Lower leg skin (tissue), 4 donors: ENCODE measurements around the gene APRT. TPM values are rescaled to one million over a fixed set of nuclear protein-coding genes. Genes with fewer than 3 reads are reported as not detected.
A peak's percentile ranks its signal among the peaks of the same experiment; 100 is the strongest.

ENCODE experiments used
- DNase-seq, 2 donors: peaks; one replicate each; pipeline ENCODE4 v3.0.0-alpha.2; 2019; ENCODE audit warnings: low spot score in 2 of 2
- H3K4me3 ChIP-seq: fragments of 200-600 bp; sonication (generic); 2 replicates; pipeline ENCODE4 v1.5.1; 2017; ENCODE audit warnings: mild to moderate bottlenecking, low read depth; ENCODE audit not compliant: poor library complexity, severe bottlenecking
- POLR2A ChIP-seq, 2 donors: fragments of 450-650 bp; IDR thresholded peaks; one replicate each; pipeline ENCODE4 v1.6.1; 2016 to 2017; ENCODE audit warnings: antibody characterized with exemption in 2 of 2, mild to moderate bottlenecking in 1 of 2, moderate library complexity in 1 of 2
- WGBS, 2 donors: methylation state at CpG; one replicate each; pipeline ENCODE4 v1.1.5; 2018; 5-methylcytosine and 5-hydroxymethylcytosine counted together
- intact Hi-C: fragments of 100-400 bp; cut with DNase I; formaldehyde crosslinking; loops from one replicate; pipeline ENCODE4 v1.15.0; 2023; ENCODE audit warnings: low total_unique reads
- total RNA-seq, 4 donors: library from RNA; depleted of rRNA; stranded (reverse); fragments of >200 nt; gene quantifications; one replicate each; pipeline ENCODE4 v1.1.0, GENCODE V29; 2016
- TF ChIP-seq, protein P1 (sequence below), 3 donors: fragments of 450-650 bp; IDR thresholded peaks; one replicate each; pipeline ENCODE4 v1.5.1; 2016; ENCODE audit warnings: antibody characterized with exemption in 3 of 3, mild to moderate bottlenecking in 3 of 3, moderate library complexity in 2 of 3

Gene APRT
- total RNA-seq, 4 donors from 2014 or later = 276 to 310 (median 291) TPM

DNA sequence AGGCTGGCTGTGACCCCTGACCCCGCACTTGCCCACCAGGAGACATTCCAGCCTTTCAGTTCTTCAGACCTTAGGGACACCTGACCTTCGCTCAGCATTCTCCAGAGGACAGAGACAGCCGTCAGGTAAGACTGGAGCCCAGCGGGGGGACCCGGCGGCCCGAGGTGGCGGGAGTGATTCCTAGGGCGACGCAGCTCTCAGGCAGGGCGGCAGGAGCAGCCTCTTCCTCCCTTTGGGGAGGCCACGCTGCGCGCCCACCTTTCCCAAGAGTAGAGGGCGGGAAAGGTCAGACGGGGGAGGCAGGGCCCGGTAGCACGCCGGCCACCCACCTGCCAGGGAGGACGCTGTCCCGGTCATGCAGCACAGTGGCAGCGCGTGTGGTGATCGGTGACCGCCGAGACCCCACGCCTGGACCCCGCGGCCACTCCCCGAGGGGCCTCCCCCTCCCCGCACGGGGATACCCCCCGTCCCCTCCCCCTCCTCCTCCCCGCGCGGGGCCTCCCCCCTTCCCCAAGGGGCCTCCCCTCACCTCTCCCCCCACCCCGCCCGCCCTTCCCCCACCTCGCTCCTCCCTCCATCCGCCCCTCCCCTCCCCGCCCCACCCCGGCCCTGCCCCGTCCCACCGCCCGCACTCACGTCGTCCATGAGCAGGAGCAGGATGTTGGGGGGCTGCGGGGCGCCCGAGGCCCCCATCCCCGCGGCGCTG, 44.5 kb upstream of the APRT start:
- 11 to 17% methylated on average over 28 to 35 of the region's 53 CpGs for WGBS, 2 donors
- DNase-seq = peak in 1 of 2 donors; percentile 89
- H3K4me3 ChIP-seq = no peak overlapping the region
- TF ChIP-seq, protein P1, sequence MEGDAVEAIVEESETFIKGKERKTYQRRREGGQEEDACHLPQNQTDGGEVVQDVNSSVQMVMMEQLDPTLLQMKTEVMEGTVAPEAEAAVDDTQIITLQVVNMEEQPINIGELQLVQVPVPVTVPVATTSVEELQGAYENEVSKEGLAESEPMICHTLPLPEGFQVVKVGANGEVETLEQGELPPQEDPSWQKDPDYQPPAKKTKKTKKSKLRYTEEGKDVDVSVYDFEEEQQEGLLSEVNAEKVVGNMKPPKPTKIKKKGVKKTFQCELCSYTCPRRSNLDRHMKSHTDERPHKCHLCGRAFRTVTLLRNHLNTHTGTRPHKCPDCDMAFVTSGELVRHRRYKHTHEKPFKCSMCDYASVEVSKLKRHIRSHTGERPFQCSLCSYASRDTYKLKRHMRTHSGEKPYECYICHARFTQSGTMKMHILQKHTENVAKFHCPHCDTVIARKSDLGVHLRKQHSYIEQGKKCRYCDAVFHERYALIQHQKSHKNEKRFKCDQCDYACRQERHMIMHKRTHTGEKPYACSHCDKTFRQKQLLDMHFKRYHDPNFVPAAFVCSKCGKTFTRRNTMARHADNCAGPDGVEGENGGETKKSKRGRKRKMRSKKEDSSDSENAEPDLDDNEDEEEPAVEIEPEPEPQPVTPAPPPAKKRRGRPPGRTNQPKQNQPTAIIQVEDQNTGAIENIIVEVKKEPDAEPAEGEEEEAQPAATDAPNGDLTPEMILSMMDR (IDR thresholded peaks at IDR 0.05) = no peak
- no peak for TF ChIP-seq POLR2A (IDR thresholded peaks at IDR 0.05)
- intact Hi-C loops = loop anchor here (5.0 kb wide), 1 partner anchor 1294 kb away; no protein-coding TSS in a partner anchor

DNA sequence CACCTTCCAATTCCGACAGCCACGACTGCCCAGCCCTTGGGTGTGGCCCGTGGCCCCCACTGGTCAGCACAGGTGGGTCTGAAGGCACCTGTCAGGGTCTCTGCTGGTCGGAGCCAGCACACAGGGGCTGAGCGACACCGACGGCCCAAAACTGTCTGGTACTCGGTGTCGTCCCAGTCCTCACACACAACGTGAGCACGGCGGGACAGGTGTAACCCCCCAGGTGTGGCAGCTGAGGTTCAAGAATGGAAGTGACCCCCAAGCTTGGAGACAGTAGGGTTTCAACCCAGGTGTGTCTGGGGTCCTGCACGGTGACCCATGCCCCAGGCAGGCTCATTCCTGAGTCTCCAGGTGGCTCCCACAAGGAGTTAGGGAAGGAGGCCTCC, 44.0 kb upstream of the APRT start:
- intact Hi-C loops = loop anchor here (5.0 kb wide), 1 partner anchor 1293 kb away; no protein-coding TSS in a partner anchor
- TF ChIP-seq, protein P1 (IDR thresholded peaks at IDR 0.05) = no peak
- no peak for TF ChIP-seq POLR2A (IDR thresholded peaks at IDR 0.05)
- no peak for DNase-seq
- WGBS, 2 donors = 81 to 84% methylated on average over 13 of the region's 13 CpGs
- H3K4me3 ChIP-seq = no peak overlapping the region

DNA sequence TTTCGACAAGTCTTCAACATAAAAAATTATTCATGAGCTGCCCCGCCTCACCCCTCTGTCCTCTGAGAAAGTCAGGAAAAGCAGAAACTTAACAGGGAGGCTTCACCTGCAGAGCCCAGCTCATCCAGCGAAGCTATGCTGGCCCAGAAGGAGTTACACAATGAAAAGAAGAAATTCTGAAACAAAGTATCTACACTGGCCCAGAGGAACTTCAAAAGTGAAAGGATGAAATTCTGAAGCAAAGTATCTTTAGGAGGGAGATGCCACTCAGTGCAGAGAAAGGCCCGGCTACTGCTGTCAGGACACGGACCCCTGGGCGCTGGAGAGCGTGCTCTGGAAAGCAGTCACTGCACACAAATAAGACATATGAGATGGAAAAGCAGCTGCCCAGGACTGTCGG, 43.4 kb upstream of the APRT start:
- intact Hi-C loops = loop anchor here (5.0 kb wide), 1 partner anchor 1293 kb away; no protein-coding TSS in a partner anchor
- no peak for TF ChIP-seq POLR2A (IDR thresholded peaks at IDR 0.05)
- TF ChIP-seq, protein P1 (IDR thresholded peaks at IDR 0.05) = no peak
- WGBS, 2 donors = 81 to 82% methylated on average over 8 of the region's 8 CpGs
- no peak for DNase-seq
- H3K4me3 ChIP-seq = no peak overlapping the region

DNA sequence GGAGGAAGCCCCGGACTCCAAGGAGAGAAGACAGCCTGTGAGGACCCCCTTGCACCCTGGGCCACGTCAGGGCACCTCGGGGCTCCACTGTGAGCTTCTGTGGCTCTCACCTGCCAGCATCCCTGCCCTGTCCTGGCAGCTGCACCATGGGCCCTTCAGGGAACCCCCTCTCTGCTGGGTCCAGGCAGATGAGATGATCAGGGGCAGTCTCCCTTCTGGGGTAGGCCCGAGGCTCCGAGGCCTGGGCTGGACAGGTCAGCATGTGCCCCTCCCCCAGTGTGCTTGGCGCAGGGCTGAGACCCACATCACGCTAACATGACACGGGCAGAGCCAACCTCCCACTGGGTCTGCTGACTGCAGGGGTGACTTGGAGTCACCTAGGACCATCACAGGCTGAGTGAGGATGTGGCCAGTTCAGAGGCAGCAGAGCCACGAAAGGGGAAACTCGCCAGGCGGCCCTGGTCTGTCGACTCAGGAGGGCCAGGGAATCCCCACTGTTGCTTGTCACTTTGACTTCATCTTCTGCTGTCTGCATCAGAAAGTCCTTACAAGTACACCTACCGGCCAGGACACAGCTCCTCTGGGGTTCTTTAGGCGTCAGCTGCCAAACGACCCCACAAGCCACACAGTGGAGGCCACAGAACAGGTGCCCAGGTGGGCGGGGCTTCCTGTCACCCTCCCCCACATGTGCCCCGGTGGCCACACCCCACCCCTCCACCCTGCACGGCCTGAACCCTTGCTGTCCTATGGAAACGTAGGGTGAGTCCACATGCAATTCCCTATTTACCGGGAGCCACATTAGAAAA, 42.8 kb upstream of the APRT start:
- DNase-seq = no peak
- no peak overlapping the region for H3K4me3 ChIP-seq
- intact Hi-C loops = loop anchor here (5.0 kb wide), 1 partner anchor 1292 kb away; no protein-coding TSS in a partner anchor
- 63 to 67% methylated on average over 15 to 19 of the region's 20 CpGs for WGBS, 2 donors
- TF ChIP-seq, protein P1 (IDR thresholded peaks at IDR 0.05) = no peak
- no peak for TF ChIP-seq POLR2A (IDR thresholded peaks at IDR 0.05)

DNA sequence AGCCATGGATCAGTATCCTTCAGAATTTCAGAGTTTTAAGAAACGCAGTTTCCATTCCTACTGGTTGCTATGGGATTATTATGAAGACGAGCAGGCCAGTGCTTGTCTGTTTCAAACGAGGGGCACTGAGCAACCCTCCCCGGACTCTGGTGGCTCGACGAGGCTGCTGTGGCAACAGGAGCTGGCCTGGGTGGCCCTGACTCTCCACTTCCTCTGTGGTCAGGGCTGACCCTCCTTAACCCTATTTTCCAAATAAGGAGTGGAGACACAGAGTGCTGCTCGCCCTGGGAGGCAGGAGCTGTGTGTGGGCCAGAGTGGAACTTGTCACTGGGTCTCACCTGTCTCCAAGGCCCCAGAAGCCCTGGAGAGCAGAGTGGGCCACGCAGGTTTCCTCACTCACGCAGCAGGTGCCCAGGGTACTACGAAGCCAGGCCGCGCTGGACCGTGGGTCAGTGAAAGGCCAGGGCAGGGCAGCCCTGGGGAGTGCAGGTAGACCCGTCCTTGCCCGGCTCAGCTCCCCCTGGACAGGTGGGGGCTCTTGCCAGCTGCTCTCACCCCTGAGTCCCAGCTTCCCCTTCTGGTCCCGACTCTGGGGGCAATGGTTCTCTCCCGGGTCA, 41.7 kb upstream of the APRT start:
- TF ChIP-seq, protein P1 (IDR thresholded peaks at IDR 0.05) = no peak
- TF ChIP-seq POLR2A (IDR thresholded peaks at IDR 0.05) = no peak
- intact Hi-C loops = no loop called here
- no peak overlapping the region for H3K4me3 ChIP-seq
- 68 to 71% methylated on average over 16 to 17 of the region's 17 CpGs for WGBS, 2 donors
- no peak for DNase-seq
